ENCODE measurements around the gene MTARC1. TPM values are rescaled to one million over a fixed set of nuclear protein-coding genes. Genes with fewer than 3 reads are reported as not detected.

MTARC1 gene
- total and polyA plus RNA-seq, 2 donors (not counting 1 experiment from before 2014, with no cell fraction given) = 0.49 to 2.9 TPM

- Histone ChIP-seq H3K4me1 (ENCODE audit: control insufficient read depth in 2 of 2, insufficient read depth in 2 of 2, low read length in 2 of 2) (peaks cover 1 to 2% of the 10 kb centered on the region in 2 donors), H2AFZ (ENCODE audit: insufficient read depth, low read depth, low read length, poor library complexity, severe bottlenecking) (no peak overlapping the region), H3K36me3 (replicated peaks in 1 of 2; ENCODE audit: control extremely low read depth in 1 of 2, control insufficient read depth in 1 of 2, extremely low read depth in 1 of 2, insufficient read depth in 2 of 2, low read length in 1 of 2) (no peaks in the 10 kb centered on the region), H3K4me2 (replicated peaks; ENCODE audit: low read depth, low read length, poor library complexity, severe bottlenecking) (no peak overlapping the region), H3K4me3 (ENCODE audit: control extremely low read depth in 1 of 5, extremely low read depth in 1 of 5, insufficient read depth in 1 of 5, low read depth in 2 of 5, low read length in 4 of 5) (no peak overlapping the region), H3K9me3 (ENCODE audit: control extremely low read depth in 1 of 3, control insufficient read depth in 2 of 3, insufficient read depth in 1 of 3, low read length in 2 of 3) (no peaks in the 10 kb centered on the region), H3K27ac (ENCODE audit: low read length in 2 of 2) (no peak overlapping the region), H3K79me2 (ENCODE audit: control insufficient read depth, insufficient read depth, low read length) (no peaks in the 10 kb centered on the region), H3K9ac (ENCODE audit: low read length) (no peak overlapping the region), H3K27me3 (replicated peaks in 1 of 4; ENCODE audit: control extremely low read depth in 1 of 4, control insufficient read depth in 3 of 4, insufficient read depth in 4 of 4, low read length in 3 of 4) (peaks cover 0 to 2% (median 0%) of the 10 kb centered on the region in 4 experiments), H4K20me1 (ENCODE audit: control insufficient read depth, insufficient read depth, low read length, poor library complexity, severe bottlenecking) (no peaks in the 10 kb centered on the region)
- Mint-ChIP-seq H3K9me3 (ENCODE audit: insufficient read depth) (no peaks in the 10 kb centered on the region), H3K27ac (no peak overlapping the region), H3K27me3 (no peaks in the 10 kb centered on the region), H3K4me3 (no peak overlapping the region), H3K4me1 (peaks cover 24% of the 10 kb centered on the region)
- ChIA-PET CTCF (interaction anchor here (0.6 to 7.1 kb wide), 36 partner anchors 11 to 663 kb away, joined by 3 to 65 read pairs (median 5); partner anchors contain the start of genes C1orf115, MTARC1, MTARC2 and RAB3GAP2), POLR2A (interaction anchor here (0.6 kb wide), 1 partner anchor 95 kb away, joined by 9 read pairs; no protein-coding TSS in a partner anchor)
- TF ChIP-seq CTCF (IDR thresholded peaks at IDR 0.05) (no peak), EZH2 (IDR thresholded peaks at IDR 0.05; ENCODE audit: borderline replicate concordance, insufficient read depth, low read depth, low read length, poor library complexity, severe bottlenecking) (no peak)
- DNase-seq (no peak), ATAC-seq (ENCODE audit: low read depth) (no peak)
- WGBS (ENCODE audit: insufficient coverage) = 92% methylated on average over 4 of the region's 7 CpGs
- intact Hi-C loops (cut with micrococcal nuclease) = loop anchor here (1.0 to 10.0 kb wide), 7 partner anchors 43 to 784 kb away; partner anchors contain the start of genes C1orf115 and MARK1
These were observed 10.5 kb upstream of the MTARC1 start for GRCh38 chr1:220776254-220776653.

GRCh38 chr1:220776720-220777326 is 9.9 kb upstream of the MTARC1 start:
- Mint-ChIP-seq H3K4me1 (peaks cover 24% of the 10 kb centered on the region), H3K27me3 (no peaks in the 10 kb centered on the region), H3K27ac (no peak overlapping the region), H3K9me3 (ENCODE audit: insufficient read depth) (no peaks in the 10 kb centered on the region), H3K4me3 (no peak overlapping the region)
- ATAC-seq (ENCODE audit: low read depth) (peak; percentile 92), DNase-seq (peak; percentile 80)
- Histone ChIP-seq H3K9me3 (ENCODE audit: control extremely low read depth in 1 of 3, control insufficient read depth in 2 of 3, insufficient read depth in 1 of 3, low read length in 2 of 3) (no peaks in the 10 kb centered on the region), H4K20me1 (ENCODE audit: control insufficient read depth, insufficient read depth, low read length, poor library complexity, severe bottlenecking) (no peaks in the 10 kb centered on the region), H3K27me3 (replicated peaks in 1 of 4; ENCODE audit: control extremely low read depth in 1 of 4, control insufficient read depth in 3 of 4, insufficient read depth in 4 of 4, low read length in 3 of 4) (peaks cover 0 to 2% (median 0%) of the 10 kb centered on the region in 4 experiments), H3K4me3 (ENCODE audit: control extremely low read depth in 1 of 5, extremely low read depth in 1 of 5, insufficient read depth in 1 of 5, low read depth in 2 of 5, low read length in 4 of 5) (no peak overlapping the region), H3K4me1 (ENCODE audit: control insufficient read depth in 2 of 2, insufficient read depth in 2 of 2, low read length in 2 of 2) (no peaks in the 10 kb centered on the region), H3K36me3 (replicated peaks in 1 of 2; ENCODE audit: control extremely low read depth in 1 of 2, control insufficient read depth in 1 of 2, extremely low read depth in 1 of 2, insufficient read depth in 2 of 2, low read length in 1 of 2) (no peaks in the 10 kb centered on the region), H3K79me2 (ENCODE audit: control insufficient read depth, insufficient read depth, low read length) (no peaks in the 10 kb centered on the region), H3K27ac (ENCODE audit: low read length in 2 of 2) (no peak overlapping the region), H3K9ac (ENCODE audit: low read length) (no peak overlapping the region), H2AFZ (ENCODE audit: insufficient read depth, low read depth, low read length, poor library complexity, severe bottlenecking) (peak overlapping the region; percentile 16), H3K4me2 (replicated peaks; ENCODE audit: low read depth, low read length, poor library complexity, severe bottlenecking) (no peak overlapping the region)
- ChIA-PET CTCF (interaction anchor here (0.6 to 7.1 kb wide), 36 partner anchors 10 to 664 kb away, joined by 3 to 65 read pairs (median 5); partner anchors contain the start of genes C1orf115, MTARC1, MTARC2 and RAB3GAP2), POLR2A (interaction anchor here (0.6 kb wide), 1 partner anchor 95 kb away, joined by 9 read pairs; no protein-coding TSS in a partner anchor)
- 12% methylated on average over 10 of the region's 19 CpGs for WGBS (ENCODE audit: insufficient coverage)
- intact Hi-C loops (cut with micrococcal nuclease) = loop anchor here (1.0 to 10.0 kb wide), 7 partner anchors 44 to 785 kb away; partner anchors contain the start of genes C1orf115 and MARK1
- TF ChIP-seq EZH2 (IDR thresholded peaks at IDR 0.05; ENCODE audit: borderline replicate concordance, insufficient read depth, low read depth, low read length, poor library complexity, severe bottlenecking) (no peak), CTCF (IDR thresholded peaks at IDR 0.05) (peak; percentile 98)

All from B cell (primary cell).